HepG2 (cell line): Measurements from ENCODE around the gene HIVEP2.

Source experiments
- BHLHE40 ChIP-seq: IDR thresholded peaks from 2 replicates; pipeline ENCODE4 v1.6.1; 2011; ENCODE audit warnings: low read length, improper control_type of control experiment
- EP300 ChIP-seq, 3 experiments: sonication (generic) in 1 of 3; formaldehyde crosslinking in 1 of 3; IDR thresholded peaks; 2 replicates each; pipeline versions ENCODE4 v1.5.1 to v1.6.1; 2011 to 2020; ENCODE audit warnings: low read depth in 2 of 3, low read length in 2 of 3, borderline replicate concordance in 1 of 3, improper control_type of control experiment in 1 of 3, mild to moderate bottlenecking in 1 of 3, missing genetic modification reagents in 1 of 3, moderate library complexity in 1 of 3
- ESRRA ChIP-seq: sonication (generic); formaldehyde crosslinking; IDR thresholded peaks from 2 replicates; pipeline ENCODE4 v1.5.1; 2020; ENCODE audit warnings: mild to moderate bottlenecking, low read depth, missing genetic modification reagents
- ETV5 ChIP-seq: IDR thresholded peaks from 2 replicates; pipeline ENCODE4 v1.6.1; 2018; ENCODE audit warnings: missing biosample characterization, missing genetic modification reagents, inconsistent platforms, borderline replicate concordance
- EZH2 ChIP-seq: conservative IDR thresholded peaks from 2 replicates; pipeline ENCODE4 v1.6.1; 2012; ENCODE audit warnings: mild to moderate bottlenecking, low read depth, low read length, moderate library complexity
- HNRNPUL1 ChIP-seq: fragments of 200-400 bp; formaldehyde crosslinking; IDR thresholded peaks from 2 replicates; pipeline ENCODE4 v1.6.1; 2017; ENCODE audit warnings: low read depth, mild to moderate bottlenecking, low read length, moderate library complexity
- STAG1 ChIP-seq: sonication (generic); formaldehyde crosslinking; IDR thresholded peaks from 2 replicates; pipeline ENCODE4 v1.4.0; 2020; ENCODE audit warnings: missing genetic modification reagents
- ZBTB8A ChIP-seq: sonication (generic); formaldehyde crosslinking; IDR thresholded peaks from 2 replicates; pipeline ENCODE4 v1.4.0; 2020; ENCODE audit warnings: mild to moderate bottlenecking, low read depth, missing genetic modification reagents, borderline replicate concordance
- TF ChIP-seq, protein P1 (sequence below): sonication (generic); formaldehyde crosslinking; IDR thresholded peaks from 2 replicates; pipeline ENCODE4 v1.5.0; 2020; ENCODE audit warnings: mild to moderate bottlenecking, missing genetic modification reagents, moderate library complexity
- TF ChIP-seq, protein P2 (sequence below): sonication (generic); formaldehyde crosslinking; IDR thresholded peaks from 2 replicates; pipeline ENCODE4 v1.5.0; 2020; ENCODE audit warnings: missing genetic modification reagents, mild to moderate bottlenecking, borderline replicate concordance
- TF ChIP-seq, protein P3 (sequence below): sonication (generic); formaldehyde crosslinking; IDR thresholded peaks from 2 replicates; pipeline ENCODE4 v1.8.0; 2022; ENCODE audit warnings: mild to moderate bottlenecking, missing genetic modification reagents

DNA sequence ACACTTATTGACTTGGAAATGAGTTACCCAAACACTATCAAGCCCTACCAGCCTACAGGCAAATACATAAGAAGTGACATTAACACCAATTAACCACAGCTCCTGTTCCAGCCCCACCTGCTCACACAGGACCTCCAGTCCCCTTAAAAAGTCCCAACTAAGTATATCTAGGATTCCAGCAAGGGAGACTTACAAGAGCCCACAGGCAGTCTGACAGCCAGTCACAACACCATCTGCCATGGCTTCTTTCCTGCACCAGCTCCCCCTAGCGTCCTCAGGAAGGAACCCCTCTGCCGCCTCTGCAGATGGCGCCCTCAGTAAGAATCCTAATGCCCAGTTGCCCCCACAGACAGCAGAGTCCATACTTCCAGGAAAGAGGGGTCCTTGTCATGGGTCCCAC lies 122.1 kb downstream of the HIVEP2 start:
- TF ChIP-seq BHLHE40 (no peak), STAG1 (no peak), ZBTB8A (CRISPR knock-in tag) (no peak), ESRRA (CRISPR knock-in tag) (no peak), HNRNPUL1 (no peak), EP300 (IDR thresholded peaks at IDR 0.05; ENCODE audit: low read depth in 2 of 2, low read length in 2 of 2) (no peak), EP300 (CRISPR knock-in tag; IDR thresholded peaks at IDR 0.05; ENCODE audit: borderline replicate concordance) (no peak), EZH2 (no peak), ETV5 (no peak)
- TF ChIP-seq, protein P1, sequence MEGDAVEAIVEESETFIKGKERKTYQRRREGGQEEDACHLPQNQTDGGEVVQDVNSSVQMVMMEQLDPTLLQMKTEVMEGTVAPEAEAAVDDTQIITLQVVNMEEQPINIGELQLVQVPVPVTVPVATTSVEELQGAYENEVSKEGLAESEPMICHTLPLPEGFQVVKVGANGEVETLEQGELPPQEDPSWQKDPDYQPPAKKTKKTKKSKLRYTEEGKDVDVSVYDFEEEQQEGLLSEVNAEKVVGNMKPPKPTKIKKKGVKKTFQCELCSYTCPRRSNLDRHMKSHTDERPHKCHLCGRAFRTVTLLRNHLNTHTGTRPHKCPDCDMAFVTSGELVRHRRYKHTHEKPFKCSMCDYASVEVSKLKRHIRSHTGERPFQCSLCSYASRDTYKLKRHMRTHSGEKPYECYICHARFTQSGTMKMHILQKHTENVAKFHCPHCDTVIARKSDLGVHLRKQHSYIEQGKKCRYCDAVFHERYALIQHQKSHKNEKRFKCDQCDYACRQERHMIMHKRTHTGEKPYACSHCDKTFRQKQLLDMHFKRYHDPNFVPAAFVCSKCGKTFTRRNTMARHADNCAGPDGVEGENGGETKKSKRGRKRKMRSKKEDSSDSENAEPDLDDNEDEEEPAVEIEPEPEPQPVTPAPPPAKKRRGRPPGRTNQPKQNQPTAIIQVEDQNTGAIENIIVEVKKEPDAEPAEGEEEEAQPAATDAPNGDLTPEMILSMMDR: peak; percentile 57
- TF ChIP-seq, protein P2, sequence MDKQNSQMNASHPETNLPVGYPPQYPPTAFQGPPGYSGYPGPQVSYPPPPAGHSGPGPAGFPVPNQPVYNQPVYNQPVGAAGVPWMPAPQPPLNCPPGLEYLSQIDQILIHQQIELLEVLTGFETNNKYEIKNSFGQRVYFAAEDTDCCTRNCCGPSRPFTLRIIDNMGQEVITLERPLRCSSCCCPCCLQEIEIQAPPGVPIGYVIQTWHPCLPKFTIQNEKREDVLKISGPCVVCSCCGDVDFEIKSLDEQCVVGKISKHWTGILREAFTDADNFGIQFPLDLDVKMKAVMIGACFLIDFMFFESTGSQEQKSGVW (CRISPR knock-in tag): no peak
- TF ChIP-seq, protein P3, sequence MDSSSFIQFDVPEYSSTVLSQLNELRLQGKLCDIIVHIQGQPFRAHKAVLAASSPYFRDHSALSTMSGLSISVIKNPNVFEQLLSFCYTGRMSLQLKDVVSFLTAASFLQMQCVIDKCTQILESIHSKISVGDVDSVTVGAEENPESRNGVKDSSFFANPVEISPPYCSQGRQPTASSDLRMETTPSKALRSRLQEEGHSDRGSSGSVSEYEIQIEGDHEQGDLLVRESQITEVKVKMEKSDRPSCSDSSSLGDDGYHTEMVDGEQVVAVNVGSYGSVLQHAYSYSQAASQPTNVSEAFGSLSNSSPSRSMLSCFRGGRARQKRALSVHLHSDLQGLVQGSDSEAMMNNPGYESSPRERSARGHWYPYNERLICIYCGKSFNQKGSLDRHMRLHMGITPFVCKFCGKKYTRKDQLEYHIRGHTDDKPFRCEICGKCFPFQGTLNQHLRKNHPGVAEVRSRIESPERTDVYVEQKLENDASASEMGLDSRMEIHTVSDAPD: no peak
